GOT3 (cell line): Measurements from ENCODE around the gene TRPM6.
"Not testable (repeated sequence)": the region's sequence is repeated elsewhere in the genome, so short reads cannot be mapped to it uniquely, and the experiment has no call there.

ENCODE experiments used
- DNase-seq: peaks from one replicate; lab custom pipeline; 2025; ENCODE audit warnings: mixed read lengths; lab: John Stamatoyannopoulos, UW

TRPM6 gene

GRCh38 chr9:74856989-74857388 lies 30.7 kb downstream of the TRPM6 start:
- DNase-seq, result no peak

GRCh38 chr9:74855072-74855471 lies 32.6 kb downstream of the TRPM6 start:
- DNase-seq, result no peak

- not testable (repeated sequence) for DNase-seq
These were observed 34.7 kb downstream of the TRPM6 start for GRCh38 chr9:74853024-74853423.

- DNase-seq, result no peak
These were observed 39.6 kb downstream of the TRPM6 start for GRCh38 chr9:74848153-74848525.

GRCh38 chr9:74847478-74848152 lies 40.1 kb downstream of the TRPM6 start:
- DNase-seq, result no peak

- DNase-seq, result no peak
These were observed 41.0 kb downstream of the TRPM6 start for GRCh38 chr9:74846766-74847165.

- no peak for DNase-seq
These were observed 49.4 kb downstream of the TRPM6 start for GRCh38 chr9:74838351-74838750.

GRCh38 chr9:74824654-74825053 lies 63.1 kb downstream of the TRPM6 start:
- DNase-seq, result no peak

GRCh38 chr9:74821636-74822035 lies 66.1 kb downstream of the TRPM6 start:
- DNase-seq, result no peak

- DNase-seq, result no peak
These were observed 69.9 kb downstream of the TRPM6 start for GRCh38 chr9:74817816-74818215.

GRCh38 chr9:74817281-74817810 lies 70.4 kb downstream of the TRPM6 start:
- DNase-seq, result no peak

- DNase-seq, result no peak
These were observed 77.5 kb downstream of the TRPM6 start for GRCh38 chr9:74810200-74810599.

GRCh38 chr9:74804018-74804385 lies 83.7 kb downstream of the TRPM6 start:
- no peak for DNase-seq

GRCh38 chr9:74803376-74804017 lies 84.2 kb downstream of the TRPM6 start:
- DNase-seq, result no peak

GRCh38 chr9:74800226-74800625 lies 87.5 kb downstream of the TRPM6 start:
- DNase-seq, result no peak

- DNase-seq, result no peak
These were observed 91.9 kb downstream of the TRPM6 start for GRCh38 chr9:74795803-74796202.

GRCh38 chr9:74795081-74795480 lies 92.6 kb downstream of the TRPM6 start:
- no peak for DNase-seq

- no peak for DNase-seq
These were observed 103.2 kb downstream of the TRPM6 start for GRCh38 chr9:74784506-74784905.

- DNase-seq, result no peak
These were observed 104.3 kb downstream of the TRPM6 start for GRCh38 chr9:74783408-74783807.

- DNase-seq, result no peak
These were observed 110.4 kb downstream of the TRPM6 start for GRCh38 chr9:74777136-74777879.

GRCh38 chr9:74775396-74775795 lies 112.3 kb downstream of the TRPM6 start:
- no peak for DNase-seq

GRCh38 chr9:74773886-74774479 lies 113.7 kb downstream of the TRPM6 start:
- DNase-seq, result no peak

- no peak for DNase-seq
These were observed 115.6 kb downstream of the TRPM6 start for GRCh38 chr9:74772121-74772520.
